H9 (cell line): ENCODE results near the gene CNOT6. TPM values are rescaled to one million over a fixed set of nuclear protein-coding genes. Genes with fewer than 3 reads are reported as not detected.

Experiments
- DNase-seq: peaks from one replicate; pipeline ENCODE4 v3.0.0-alpha.2; 2017
- H2AFZ ChIP-seq: one replicate; pipeline ENCODE4 v1.6.1; 2013; ENCODE audit warnings: mild to moderate bottlenecking, low read length, control low read depth, moderate library complexity
- H2AK5ac ChIP-seq: 2 replicates; pipeline ENCODE4 v1.6.1; 2013; ENCODE audit warnings: low read length, control low read depth, mixed read lengths; ENCODE audit not compliant: insufficient read length
- H2BK120ac ChIP-seq: one replicate; pipeline ENCODE4 v1.6.1; 2013; ENCODE audit warnings: low read depth, mild to moderate bottlenecking, low read length, control low read depth, inconsistent platforms; ENCODE audit not compliant: poor library complexity, severe bottlenecking
- H2BK12ac ChIP-seq: 2 replicates; pipeline ENCODE4 v1.6.1; 2013; ENCODE audit warnings: low read length, control low read depth, mixed read lengths, low read depth; ENCODE audit not compliant: insufficient read length
- H2BK15ac ChIP-seq: 2 replicates; pipeline ENCODE4 v1.6.1; 2013; ENCODE audit warnings: low read depth, low read length, control low read depth
- H2BK20ac ChIP-seq: one replicate; pipeline ENCODE4 v1.6.1; 2013; ENCODE audit warnings: low read depth, mild to moderate bottlenecking, low read length, control low read depth, inconsistent platforms; ENCODE audit not compliant: poor library complexity, severe bottlenecking
- H2BK5ac ChIP-seq: 2 replicates; pipeline ENCODE4 v1.6.1; 2013; ENCODE audit warnings: low read length, control low read depth, mixed read lengths; ENCODE audit not compliant: insufficient read length
- H3K14ac ChIP-seq: 2 replicates; pipeline ENCODE4 v1.6.1; 2013; ENCODE audit warnings: low read length, control low read depth; ENCODE audit not compliant: insufficient read depth
- H3K18ac ChIP-seq: 2 replicates; pipeline ENCODE4 v1.6.1; 2013; ENCODE audit warnings: low read depth, mild to moderate bottlenecking, mixed read lengths, low read length, control low read depth; ENCODE audit not compliant: insufficient read length
- H3K23ac ChIP-seq: 2 replicates; pipeline ENCODE4 v1.6.1; 2013; ENCODE audit warnings: low read length, control low read depth, mixed read lengths, low read depth; ENCODE audit not compliant: insufficient read length
- H3K23me2 ChIP-seq: 2 replicates; pipeline ENCODE4 v1.6.1; 2013; ENCODE audit warnings: low read depth, mild to moderate bottlenecking, mixed read lengths, low read length, control low read depth; ENCODE audit not compliant: insufficient read length, poor library complexity, severe bottlenecking
- H3K27ac ChIP-seq: 2 replicates; pipeline ENCODE4 v1.5.1; 2013; ENCODE audit warnings: low read length, control low read depth, mixed read lengths, low read depth; ENCODE audit not compliant: insufficient read length
- H3K27me3 ChIP-seq: 2 replicates; pipeline ENCODE4 v1.6.1; 2013; ENCODE audit warnings: low read length, control low read depth, inconsistent platforms; ENCODE audit not compliant: insufficient read depth
- H3K4ac ChIP-seq: 2 replicates; pipeline ENCODE4 v1.6.1; 2013; ENCODE audit warnings: low read depth, mild to moderate bottlenecking, control low read depth, inconsistent platforms, low read length, moderate library complexity
- H3K4me1 ChIP-seq: 2 replicates; pipeline ENCODE4 v1.6.1; 2013; ENCODE audit warnings: low read length, control low read depth, inconsistent platforms; ENCODE audit not compliant: insufficient read depth
- H3K4me2 ChIP-seq: 2 replicates; pipeline ENCODE4 v1.6.1; 2013; ENCODE audit warnings: low read length, control low read depth, mixed read lengths; ENCODE audit not compliant: insufficient read length, insufficient read depth
- H3K56ac ChIP-seq: 2 replicates; pipeline ENCODE4 v1.6.1; 2013; ENCODE audit warnings: low read depth, mild to moderate bottlenecking, mixed read lengths, low read length, control low read depth; ENCODE audit not compliant: insufficient read length
- H3K79me1 ChIP-seq: 2 replicates; pipeline ENCODE4 v1.6.1; 2013; ENCODE audit warnings: low read depth, mild to moderate bottlenecking, moderate library complexity, low read length, control low read depth, inconsistent platforms; ENCODE audit not compliant: insufficient read depth, poor library complexity, severe bottlenecking
- H3K79me2 ChIP-seq: 2 replicates; pipeline ENCODE4 v1.6.1; 2013; ENCODE audit warnings: low read length, control low read depth, inconsistent platforms; ENCODE audit not compliant: insufficient read depth
- H3K9ac ChIP-seq: 2 replicates; pipeline ENCODE4 v1.6.1; 2013; ENCODE audit warnings: low read length, control low read depth, mixed read lengths; ENCODE audit not compliant: insufficient read length; ENCODE audit errors: extremely low read depth
- H3K9me3 ChIP-seq: one replicate; pipeline ENCODE4 v1.6.1; 2013; ENCODE audit warnings: low read depth, low read length, inconsistent platforms; ENCODE audit not compliant: control insufficient read depth
- H3T11ph ChIP-seq: one replicate; pipeline ENCODE4 v1.6.1; 2013; ENCODE audit warnings: mild to moderate bottlenecking, low read length, control low read depth, inconsistent platforms
- H4K20me1 ChIP-seq: one replicate; pipeline ENCODE4 v1.6.1; 2013; ENCODE audit not compliant: control insufficient read depth, insufficient read length, insufficient read depth
- H4K5ac ChIP-seq: 2 replicates; pipeline ENCODE4 v1.6.1; 2013; ENCODE audit warnings: low read depth, mild to moderate bottlenecking, mixed read lengths, low read length, control low read depth; ENCODE audit not compliant: insufficient read length
- H4K8ac ChIP-seq: replicated peaks from 2 replicates; pipeline ENCODE4 v1.6.1; 2013; ENCODE audit warnings: low read length, control low read depth, mixed read lengths, low read depth; ENCODE audit not compliant: insufficient read length
- H4K91ac ChIP-seq: 2 replicates; pipeline ENCODE4 v1.6.1; 2013; ENCODE audit warnings: low read depth, mild to moderate bottlenecking, moderate library complexity, mixed read lengths, low read length, control low read depth; ENCODE audit not compliant: insufficient read length
- H3K27ac Mint-ChIP-seq, 3 experiments: 2 replicates in 2 of 3; 3 replicates in 1 of 3; pipeline ENCODE4 v1.8.0; 2020 to 2021; ENCODE audit warnings: mixed read lengths in 3 of 3, mild to moderate bottlenecking in 1 of 3, moderate library complexity in 1 of 3
- H3K27me3 Mint-ChIP-seq: 2 replicates; pipeline ENCODE4 v1.8.0; 2021; ENCODE audit warnings: low read depth, mild to moderate bottlenecking, moderate library complexity, mixed read lengths
- H3K36me3 Mint-ChIP-seq, 3 experiments: 2 replicates in 2 of 3; 3 replicates in 1 of 3; pipeline ENCODE4 v1.8.0; 2020 to 2021; ENCODE audit warnings: low read depth in 3 of 3, mixed read lengths in 3 of 3; ENCODE audit not compliant: insufficient read depth in 1 of 3
- H3K4me1 Mint-ChIP-seq, 2 experiments: 2 replicates each; pipeline ENCODE4 v1.8.0; 2020; ENCODE audit warnings: mixed read lengths in 2 of 2
- H3K4me3 Mint-ChIP-seq, 2 experiments: 2 replicates in 1 of 2; 3 replicates in 1 of 2; pipeline ENCODE4 v1.8.0; 2020 to 2021; ENCODE audit warnings: mild to moderate bottlenecking in 2 of 2, mixed read lengths in 2 of 2, moderate library complexity in 1 of 2
- H3K9me3 Mint-ChIP-seq, 2 experiments: 2 replicates in 1 of 2; 3 replicates in 1 of 2; pipeline ENCODE4 v1.8.0; 2020; ENCODE audit warnings: mild to moderate bottlenecking in 2 of 2, mixed read lengths in 2 of 2, moderate library complexity in 1 of 2
- CTCF ChIP-seq: fragments of 200-600 bp; sonication (generic); conservative IDR thresholded peaks from 3 replicates; pipeline ENCODE4 v1.8.0; 2021; ENCODE audit warnings: antibody characterized with exemption, mild to moderate bottlenecking
- WGBS: extraction: QIAGEN DNeasy Blood & Tissue Kit; methylation state at CpG from one replicate; pipeline ENCODE4 v1.1.7; 2013; ENCODE audit warnings: missing lambda C conversion rate, low lambda C conversion rate, mixed read lengths; ENCODE audit not compliant: insufficient read length; ENCODE audit errors: extremely low coverage; 5-methylcytosine and 5-hydroxymethylcytosine counted together
- total RNA-seq: library from RNA; stranded (reverse); gene quantifications from 2 replicates; pipeline ENCODE4 v1.2.1, GENCODE V29; 2021

The CNOT6 gene
- total RNA-seq, 1 experiment from 2014 or later = 45.0 TPM

- Histone ChIP-seq H3K9me3 (no peaks in the 10 kb centered on the region), H3T11ph (no peak overlapping the region), H3K4me2 (no peak overlapping the region), H3K23me2 (peaks cover 4% of the 10 kb centered on the region), H3K4ac (no peak overlapping the region), H2AFZ (no peak overlapping the region), H3K23ac (no peak overlapping the region), H3K18ac (no peak overlapping the region), H3K79me2 (no peaks in the 10 kb centered on the region), H3K14ac (no peak overlapping the region), H3K79me1 (no peaks in the 10 kb centered on the region), H2BK12ac (no peak overlapping the region), H3K27ac (no peak overlapping the region), H2BK15ac (no peak overlapping the region), H2AK5ac (no peak overlapping the region), H3K4me1 (no peaks in the 10 kb centered on the region), H3K27me3 (peaks cover 3% of the 10 kb centered on the region; the same call in 1 of the 2 replicates), H4K91ac (no peak overlapping the region), H2BK120ac (no peak overlapping the region), H3K56ac (no peak overlapping the region), H2BK5ac (no peak overlapping the region), H3K9ac (no peak overlapping the region), H2BK20ac (no peak overlapping the region), H4K5ac (no peak overlapping the region), H4K8ac (no peak overlapping the region), H4K20me1 (no peaks in the 10 kb centered on the region)
- no peak for DNase-seq
- H3K9me3 Mint-ChIP-seq = no peaks in the 10 kb centered on the region
- peaks cover 17% of the 10 kb centered on the region for H3K27me3 Mint-ChIP-seq
- H3K4me1 Mint-ChIP-seq = peaks cover 6 to 8% of the 10 kb centered on the region in 2 experiments; a peak in 3 of 4 replicates
- TF ChIP-seq CTCF = no peak
- H3K27ac Mint-ChIP-seq = no peak overlapping the region
- H3K36me3 Mint-ChIP-seq = peaks cover 0 to 5% (median 0%) of the 10 kb centered on the region in 3 experiments; a peak in 2 of 7 replicates
- H3K4me3 Mint-ChIP-seq = peak overlapping the region in 1 of 2 experiments; percentile 65; a peak in 2 of 5 replicates
- WGBS = no CpG with 5 or more reads among the region's 14 CpGs
These were observed 125.8 kb downstream of the CNOT6 start for GRCh38 chr5:180620014-180620413.
